Endothelial cell of umbilical vein (primary cell): Measurements from ENCODE around the gene METTL14. TPM values are rescaled to one million over a fixed set of nuclear protein-coding genes. Genes with fewer than 3 reads are reported as not detected.

Experiments used
- BruUV-seq: library from RNA; stranded (reverse); fragments of 400-500 nt; replicated peaks from 2 replicates; lab custom pipeline; 2021; lab: Mats Ljungman, UMichigan
- CTCF ChIA-PET: fragments of 300-600, 350-600 bp; sonication (Branson Sonifier 250); formaldehyde crosslinking; loops from one replicate; lab custom pipeline; 2021; ENCODE audit warnings: antibody characterized with exemption, inconsistent platforms; lab: Charles Lee
- POLR2A ChIA-PET: fragments of 300-600, 350-600 bp; sonication (Branson Sonifier 250); formaldehyde crosslinking; loops from one replicate; lab custom pipeline; 2021; ENCODE audit warnings: antibody characterized with exemption, inconsistent platforms; lab: Charles Lee
- DNase-seq: peaks from one replicate; pipeline ENCODE4 v3.0.0-alpha.2; 2011; ENCODE audit warnings: low read depth, low spot score
- FAIRE-seq: peaks from 2 replicates; lab custom pipeline; 2011; peaks lifted over from hg19 to GRCh38; lab: Jason Lieb, UNC
- H2AFZ ChIP-seq: 2 replicates; pipeline ENCODE4 v1.6.0; 2012; ENCODE audit warnings: low read depth, low read length, control low read depth, inconsistent platforms
- H3K27ac ChIP-seq: 2 replicates; pipeline ENCODE4 v1.5.1; 2011; ENCODE audit warnings: low read depth, mild to moderate bottlenecking, control low read depth, low read length, moderate library complexity; ENCODE audit not compliant: insufficient read depth
- H3K27me3 ChIP-seq, 2 experiments: 2 replicates each; pipeline versions ENCODE4 v1.6.0 to v1.6.1; 2011; ENCODE audit warnings: low read length in 2 of 2, mixed read lengths in 1 of 2; ENCODE audit not compliant: control insufficient read depth in 2 of 2, insufficient read depth in 2 of 2
- H3K36me3 ChIP-seq, 2 experiments: 2 replicates in 1 of 2; 3 replicates in 1 of 2; pipeline ENCODE4 v1.5.1; 2011; ENCODE audit warnings: low read length in 2 of 2, mild to moderate bottlenecking in 1 of 2, moderate library complexity in 1 of 2; ENCODE audit not compliant: control insufficient read depth in 2 of 2, insufficient read depth in 2 of 2; ENCODE audit errors: extremely low read depth in 1 of 2
- H3K4me1 ChIP-seq: 3 replicates; pipeline ENCODE4 v1.5.1; 2011; ENCODE audit warnings: mild to moderate bottlenecking, low read length; ENCODE audit not compliant: control insufficient read depth, insufficient read depth; ENCODE audit errors: extremely low read depth
- H3K4me2 ChIP-seq: 2 replicates; pipeline ENCODE4 v1.6.1; 2011; ENCODE audit warnings: low read length, control low read depth, mixed read lengths; ENCODE audit not compliant: insufficient read depth
- H3K4me3 ChIP-seq, 3 experiments: fragments of 200-600 bp in 1 of 3; sonication (generic), shearing (Covaris generic) in 1 of 3; replicated peaks in 1 of 3; 2 replicates each; pipeline ENCODE4 v1.5.1; 2011 to 2016; ENCODE audit warnings: control low read depth in 3 of 3, low read length in 3 of 3, mild to moderate bottlenecking in 2 of 3, inconsistent platforms in 1 of 3, low read depth in 1 of 3, moderate library complexity in 1 of 3; ENCODE audit not compliant: insufficient read depth in 1 of 3
- H3K79me2 ChIP-seq: 2 replicates; pipeline ENCODE4 v1.6.0; 2012; ENCODE audit warnings: low read length, inconsistent platforms; ENCODE audit not compliant: control insufficient read depth, insufficient read depth
- H3K9ac ChIP-seq: replicated peaks from 2 replicates; pipeline ENCODE3; 2011; ENCODE audit warnings: low read length, control low read depth; ENCODE audit not compliant: insufficient read depth; ENCODE audit errors: extremely low read depth
- H3K9me1 ChIP-seq: replicated peaks from 3 replicates; pipeline ENCODE4 v1.6.0; 2011; ENCODE audit warnings: mild to moderate bottlenecking, low read length; ENCODE audit not compliant: control insufficient read depth, insufficient read depth; ENCODE audit errors: extremely low read depth
- H3K9me3 ChIP-seq: replicated peaks from 2 replicates; pipeline ENCODE4 v1.5.1; 2012; ENCODE audit warnings: low read length, inconsistent platforms; ENCODE audit not compliant: control insufficient read depth, insufficient read depth
- H4K20me1 ChIP-seq: replicated peaks from 2 replicates; pipeline ENCODE3; 2011; ENCODE audit warnings: mild to moderate bottlenecking, low read length; ENCODE audit not compliant: control insufficient read depth, insufficient read depth; ENCODE audit errors: extremely low read depth
- EZH2 ChIP-seq: IDR thresholded peaks from 2 replicates; pipeline ENCODE4 v1.6.1; 2012; ENCODE audit warnings: borderline replicate concordance, low read depth, mild to moderate bottlenecking, moderate library complexity, low read length, inconsistent platforms; ENCODE audit not compliant: severe bottlenecking
- FOS ChIP-seq: IDR thresholded peaks from 2 replicates; pipeline ENCODE4 v1.6.1; 2011; ENCODE audit warnings: mild to moderate bottlenecking, low read length, moderate library complexity, borderline replicate concordance; ENCODE audit not compliant: insufficient read depth
- GATA2 ChIP-seq: IDR thresholded peaks from 2 replicates; pipeline ENCODE4 v1.7.0; 2011; ENCODE audit warnings: low read depth, mild to moderate bottlenecking, moderate library complexity, mixed read lengths, low read length; ENCODE audit not compliant: insufficient read length, insufficient read depth
- JUN ChIP-seq: IDR thresholded peaks from 2 replicates; pipeline ENCODE4 v1.6.1; 2011; ENCODE audit warnings: borderline replicate concordance, low read depth; ENCODE audit not compliant: insufficient read length, insufficient read depth
- dilution Hi-C: fragments of 300-500 bp; cut with MboI; formaldehyde crosslinking; loops from one replicate; pipeline ENCODE4 v1.15.0; 2019; ENCODE audit warnings: low sequenced_read_pairs; ENCODE audit not compliant: extremely low pct_ligation_motif_present
- intact Hi-C: fragments of 100-400 bp; cut with micrococcal nuclease; formaldehyde crosslinking; loops from one replicate; pipeline ENCODE4 v1.10.0; 2022
- polyA plus RNA-seq, 4 experiments: library from polyadenylated mRNA; depleted of rRNA in 3 of 4; stranded (reverse) in 3 of 4; unstranded in 1 of 4; fragments of >200 nt; gene quantifications; 2 replicates each; pipeline versions ENCODE4 v1.2.1 to v1.2.3, GENCODE V29; 2011 to 2012; ENCODE audit warnings: missing spikeins in 1 of 4
- total RNA-seq: library from RNA; stranded (reverse); gene quantifications from 2 replicates; pipeline ENCODE4 v1.2.3, GENCODE V29; 2021
- TF ChIP-seq, protein P1 (sequence below): IDR thresholded peaks from 2 replicates; pipeline ENCODE4 v1.6.1; 2011; ENCODE audit not compliant: insufficient read depth, insufficient read length
- TF ChIP-seq, protein P2 (sequence below), 2 donors: IDR thresholded peaks; 1 replicate in 1 of 2; 2 replicates in 1 of 2; pipeline ENCODE4 v1.5.1; 2011; ENCODE audit warnings: low read length in 2 of 2, mild to moderate bottlenecking in 2 of 2, moderate library complexity in 2 of 2, control low read depth in 1 of 2, inconsistent platforms in 1 of 2, low read depth in 1 of 2; ENCODE audit not compliant: insufficient read depth in 1 of 2; ENCODE audit errors: extremely low read depth in 1 of 2

The METTL14 gene
- total and polyA plus RNA-seq, 2 donors (not counting 3 experiments of a cell fraction or from before 2014, with no cell fraction given): 6.5 to 38.6 TPM

DNA sequence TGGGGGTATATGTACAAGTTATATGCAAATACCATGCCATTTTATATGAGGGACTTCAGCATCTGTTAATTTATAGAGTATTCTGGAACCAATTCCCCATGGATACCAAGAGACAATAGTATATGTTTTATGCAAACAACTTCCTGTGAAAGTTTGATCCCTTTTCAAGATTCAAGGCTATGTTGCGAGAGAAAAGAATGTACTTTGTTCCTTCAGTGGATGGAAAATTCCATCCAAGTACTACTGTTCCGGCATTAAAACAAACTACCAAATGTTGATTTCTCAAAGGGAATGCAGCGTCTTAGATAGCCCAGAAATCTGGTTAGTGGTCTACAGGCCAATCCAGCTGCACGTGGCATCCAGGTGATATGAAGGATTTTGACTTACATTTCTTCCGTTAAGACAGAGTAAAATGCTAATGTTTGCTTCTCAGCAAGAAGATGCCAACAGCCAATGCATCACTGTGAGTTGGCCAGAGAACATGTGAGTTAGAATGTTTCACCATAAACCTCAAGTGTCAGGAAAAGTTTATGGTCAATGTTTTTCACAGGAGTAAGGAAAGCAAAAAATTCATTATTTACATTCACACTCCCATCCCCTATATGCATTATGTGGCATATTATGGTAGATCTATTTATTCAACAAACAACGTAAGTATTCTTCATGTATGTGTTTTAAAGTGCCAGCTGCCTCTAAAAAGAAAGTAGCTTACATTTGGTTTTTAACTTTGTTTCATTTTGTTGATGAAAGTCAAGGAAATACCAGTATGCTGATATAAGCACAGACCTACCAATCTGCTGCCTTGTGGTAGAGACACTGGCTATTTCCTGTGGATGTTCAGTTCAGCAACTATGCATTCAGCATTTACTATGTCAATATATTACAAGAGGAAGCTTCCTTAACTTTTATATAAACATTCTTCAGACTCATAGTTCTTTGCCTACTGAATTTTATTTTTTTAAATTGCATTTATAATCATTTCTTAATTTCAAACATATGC is 44.4 kb downstream of the METTL14 start:
- Histone ChIP-seq H3K9ac (no peak overlapping the region), H3K9me3 (no peaks in the 10 kb centered on the region), H3K4me2 (no peak overlapping the region), H4K20me1 (no peaks in the 10 kb centered on the region), H3K4me3 (no peak overlapping the region), H3K4me1 (no peaks in the 10 kb centered on the region), H3K9me1 (no peaks in the 10 kb centered on the region), H3K36me3 (peaks cover 27 to 59% of the 10 kb centered on the region in 2 experiments), H3K27ac (no peak overlapping the region), H3K27me3 (no peaks in the 10 kb centered on the region), H3K79me2 (no peaks in the 10 kb centered on the region), H2AFZ (no peak overlapping the region)
- ChIA-PET CTCF (interaction anchor here (0.8 to 1.3 kb wide), 5 partner anchors 14 to 161 kb away, joined by 3 to 5 read pairs (median 3); no protein-coding TSS in a partner anchor), POLR2A (no interaction called here)
- dilution Hi-C loops (no loop called here), intact Hi-C loops (no loop called here)
- BruUV-seq: no TSS peak
- TF ChIP-seq GATA2: no peak
- TF ChIP-seq, protein P1, sequence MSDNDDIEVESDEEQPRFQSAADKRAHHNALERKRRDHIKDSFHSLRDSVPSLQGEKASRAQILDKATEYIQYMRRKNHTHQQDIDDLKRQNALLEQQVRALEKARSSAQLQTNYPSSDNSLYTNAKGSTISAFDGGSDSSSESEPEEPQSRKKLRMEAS: no peak
- TF ChIP-seq EZH2: no peak
- no peak for TF ChIP-seq FOS
- no peak for TF ChIP-seq JUN
- TF ChIP-seq, protein P2, sequence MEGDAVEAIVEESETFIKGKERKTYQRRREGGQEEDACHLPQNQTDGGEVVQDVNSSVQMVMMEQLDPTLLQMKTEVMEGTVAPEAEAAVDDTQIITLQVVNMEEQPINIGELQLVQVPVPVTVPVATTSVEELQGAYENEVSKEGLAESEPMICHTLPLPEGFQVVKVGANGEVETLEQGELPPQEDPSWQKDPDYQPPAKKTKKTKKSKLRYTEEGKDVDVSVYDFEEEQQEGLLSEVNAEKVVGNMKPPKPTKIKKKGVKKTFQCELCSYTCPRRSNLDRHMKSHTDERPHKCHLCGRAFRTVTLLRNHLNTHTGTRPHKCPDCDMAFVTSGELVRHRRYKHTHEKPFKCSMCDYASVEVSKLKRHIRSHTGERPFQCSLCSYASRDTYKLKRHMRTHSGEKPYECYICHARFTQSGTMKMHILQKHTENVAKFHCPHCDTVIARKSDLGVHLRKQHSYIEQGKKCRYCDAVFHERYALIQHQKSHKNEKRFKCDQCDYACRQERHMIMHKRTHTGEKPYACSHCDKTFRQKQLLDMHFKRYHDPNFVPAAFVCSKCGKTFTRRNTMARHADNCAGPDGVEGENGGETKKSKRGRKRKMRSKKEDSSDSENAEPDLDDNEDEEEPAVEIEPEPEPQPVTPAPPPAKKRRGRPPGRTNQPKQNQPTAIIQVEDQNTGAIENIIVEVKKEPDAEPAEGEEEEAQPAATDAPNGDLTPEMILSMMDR (IDR thresholded peaks at IDR 0.05; ENCODE audit: extremely low read depth in 1 of 2, insufficient read depth in 1 of 2, low read depth in 1 of 2, low read length in 2 of 2): no peak
- FAIRE-seq (no peak), DNase-seq (peak; percentile 30)
